ENCODE results near the gene WWC2.

DNA sequence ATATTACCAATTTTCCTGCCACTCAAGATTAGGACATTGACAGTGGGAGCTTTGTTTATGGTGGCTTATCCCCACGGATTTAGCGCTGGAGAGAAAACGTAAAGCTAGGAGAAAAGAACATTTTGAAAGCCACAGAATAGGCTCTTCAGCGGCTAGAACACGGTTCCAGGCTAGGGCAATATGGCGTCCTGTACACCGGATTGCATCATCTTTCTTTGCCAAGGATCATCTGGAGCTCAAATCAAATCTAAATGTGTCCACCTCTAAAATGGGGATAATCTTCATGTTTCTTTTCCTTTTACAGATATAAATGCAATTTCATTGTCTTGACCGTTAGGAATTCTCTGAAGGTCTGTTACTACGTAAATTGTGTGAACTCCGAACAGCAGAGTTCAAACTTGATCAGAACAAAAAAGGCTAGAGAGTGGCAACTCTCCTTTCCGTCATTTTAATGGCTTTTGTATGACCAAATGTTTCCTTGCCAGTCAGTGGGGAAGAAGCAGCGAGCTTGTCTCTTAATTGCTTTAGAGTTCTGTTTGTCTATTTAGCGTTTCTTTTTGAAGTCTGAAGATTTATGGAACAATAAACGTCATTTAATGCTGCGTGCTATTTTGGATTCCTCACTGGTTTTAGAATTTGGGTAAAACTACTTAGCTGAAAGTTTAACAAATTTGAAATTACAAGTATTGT, 2.6 kb upstream of the WWC2 start:
- TF ChIP-seq, protein P1, sequence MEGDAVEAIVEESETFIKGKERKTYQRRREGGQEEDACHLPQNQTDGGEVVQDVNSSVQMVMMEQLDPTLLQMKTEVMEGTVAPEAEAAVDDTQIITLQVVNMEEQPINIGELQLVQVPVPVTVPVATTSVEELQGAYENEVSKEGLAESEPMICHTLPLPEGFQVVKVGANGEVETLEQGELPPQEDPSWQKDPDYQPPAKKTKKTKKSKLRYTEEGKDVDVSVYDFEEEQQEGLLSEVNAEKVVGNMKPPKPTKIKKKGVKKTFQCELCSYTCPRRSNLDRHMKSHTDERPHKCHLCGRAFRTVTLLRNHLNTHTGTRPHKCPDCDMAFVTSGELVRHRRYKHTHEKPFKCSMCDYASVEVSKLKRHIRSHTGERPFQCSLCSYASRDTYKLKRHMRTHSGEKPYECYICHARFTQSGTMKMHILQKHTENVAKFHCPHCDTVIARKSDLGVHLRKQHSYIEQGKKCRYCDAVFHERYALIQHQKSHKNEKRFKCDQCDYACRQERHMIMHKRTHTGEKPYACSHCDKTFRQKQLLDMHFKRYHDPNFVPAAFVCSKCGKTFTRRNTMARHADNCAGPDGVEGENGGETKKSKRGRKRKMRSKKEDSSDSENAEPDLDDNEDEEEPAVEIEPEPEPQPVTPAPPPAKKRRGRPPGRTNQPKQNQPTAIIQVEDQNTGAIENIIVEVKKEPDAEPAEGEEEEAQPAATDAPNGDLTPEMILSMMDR (IDR thresholded peaks at IDR 0.05; ENCODE audit: insufficient read depth, low read length): no peak
- TF ChIP-seq POLR2AphosphoS5 (IDR thresholded peaks at IDR 0.05; ENCODE audit: low read depth): no peak

Measured in HL-60 (cell line).